Measurements from ENCODE around the gene CADM1.

- TF ChIP-seq CTCF (IDR thresholded peaks at IDR 0.05) (no peak), POLR2A (IDR thresholded peaks at IDR 0.05) (no peak), POLR2AphosphoS5 (IDR thresholded peaks at IDR 0.05) (no peak)
Observed at GRCh38 chr11:115190196-115190595, 314.0 kb downstream of the CADM1 start.
